Kidney (tissue), 14 donors: ENCODE measurements around the gene GMPR2. TPM values are rescaled to one million over a fixed set of nuclear protein-coding genes. Genes with fewer than 3 reads are reported as not detected.
"Not testable (repeated sequence)": the region's sequence is repeated elsewhere in the genome, so short reads cannot be mapped to it uniquely, and the experiment has no call there.

Source experiments
- DNase-seq, 5 donors: peaks; one replicate each; pipeline ENCODE4 v3.0.0-alpha.2; 2013 to 2020
- FAIRE-seq: peaks from 2 replicates; lab custom pipeline; 2012; peaks lifted over from hg19 to GRCh38; lab: Jason Lieb, UNC
- H3K27ac ChIP-seq, 2 donors: one replicate each; pipeline ENCODE4 v1.7.0; 2013; ENCODE audit warnings: low read depth in 2 of 2, low read length in 2 of 2, inconsistent platforms in 1 of 2
- H3K27me3 ChIP-seq: one replicate; pipeline ENCODE4 v1.7.1; 2013; ENCODE audit warnings: low read length, inconsistent platforms; ENCODE audit not compliant: control insufficient read depth, insufficient read depth
- H3K36me3 ChIP-seq, 3 donors: one replicate each; pipeline versions ENCODE4 v1.7.0 to v1.7.1; 2013; ENCODE audit warnings: low read length in 3 of 3, control low read depth in 1 of 3, inconsistent platforms in 1 of 3; ENCODE audit not compliant: insufficient read depth in 3 of 3, control insufficient read depth in 2 of 3
- H3K4me1 ChIP-seq, 3 donors: one replicate each; pipeline versions ENCODE4 v1.7.0 to v1.7.1; 2013; ENCODE audit warnings: low read length in 3 of 3, inconsistent platforms in 1 of 3, low read depth in 1 of 3; ENCODE audit not compliant: control insufficient read depth in 2 of 3, insufficient read depth in 2 of 3
- H3K4me3 ChIP-seq, 3 donors: one replicate each; pipeline versions ENCODE4 v1.7.0 to v1.8.1; 2013; ENCODE audit warnings: low read length in 3 of 3, control low read depth in 1 of 3, inconsistent platforms in 1 of 3
- H3K9ac ChIP-seq, 3 donors: one replicate each; pipeline versions ENCODE4 v1.7.0 to v1.7.1; 2013; ENCODE audit warnings: low read length in 3 of 3, control low read depth in 1 of 3, inconsistent platforms in 1 of 3
- H3K9me3 ChIP-seq, 3 donors: one replicate each; pipeline versions ENCODE4 v1.7.0 to v1.7.1; 2013; ENCODE audit warnings: low read length in 3 of 3, control low read depth in 1 of 3, inconsistent platforms in 1 of 3; ENCODE audit not compliant: control insufficient read depth in 2 of 3, insufficient read depth in 1 of 3
- intact Hi-C: fragments of 100-400 bp; cut with DNase I; formaldehyde crosslinking; loops from one replicate; pipeline ENCODE4 v1.11.1; 2022
- polyA plus RNA-seq: library from polyadenylated mRNA; stranded (reverse); fragments of 350-450 nt; fragmentation: Illumina TruSeq; extraction: RNeasy Lipid Tissue Mini Kit (QIAGEN cat#74804); gene quantifications from one replicate; pipeline ENCODE4 v1.2.3, GENCODE V29; 2014; ENCODE audit warnings: low read depth, low replicate concordance; ENCODE audit not compliant: insufficient read depth
- total RNA-seq: library from RNA; stranded (reverse); fragmentation: NEBNext Ultra II Directional; extraction: Animal tissue kit (Norgen Biotek cat#: 25700); gene quantifications from one replicate; pipeline ENCODE4 v1.2.1, GENCODE V29; 2021
- TF ChIP-seq, protein P1 (sequence below): IDR thresholded peaks from 3 replicates; pipeline ENCODE4 v1.5.1; 2012; ENCODE audit warnings: mild to moderate bottlenecking, moderate library complexity, borderline replicate concordance; ENCODE audit not compliant: insufficient read depth; ENCODE audit errors: extremely low read depth
- donor health status: control.
- donor health status: control.
- donor health status: control.
- donor health status: control.
- donor health status: control.
- donor health status: DM: yes; HTN: yes; CAD: no.
- donor health status: Normal renal cell carcinoma (clear cell type).

Gene GMPR2
- total and polyA plus RNA-seq, 2 donors from 2014 or later = 75.0 to 92.5 TPM

DNA sequence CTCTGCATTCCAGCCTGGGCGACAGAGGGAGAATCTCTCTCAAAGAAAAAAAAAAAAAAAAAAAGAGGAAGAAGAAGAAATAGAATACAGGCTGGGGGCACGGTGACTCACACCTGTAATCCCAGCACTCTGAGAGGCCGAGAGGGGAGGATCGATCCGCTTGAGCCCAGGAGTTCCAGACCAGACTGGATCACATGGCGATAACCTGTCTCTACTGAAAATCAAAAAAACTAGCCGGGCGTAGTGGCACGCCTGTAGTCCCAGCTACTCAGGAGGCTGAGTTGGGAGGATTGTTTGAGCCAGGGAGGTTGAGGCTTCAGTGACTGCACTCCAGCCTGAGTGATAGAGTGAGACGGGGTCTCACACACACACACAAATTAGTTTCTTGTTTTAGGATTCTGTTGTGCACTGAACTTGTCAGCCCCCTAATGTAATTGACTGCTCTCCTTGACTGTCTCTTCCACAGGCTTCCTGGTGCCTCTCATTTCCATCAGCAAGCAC, 10.7 kb downstream of the GMPR2 start:
- intact Hi-C loops = no loop called here
- peaks cover 0 to 27% (median 19%) of the 10 kb centered on the region in 3 donors for H3K4me1 ChIP-seq
- peak overlapping the region; percentile 100 for H3K27ac ChIP-seq
- peak overlapping the region in 2 of 3 donors; percentile 45 to 94 for H3K9ac ChIP-seq
- TF ChIP-seq, protein P1, sequence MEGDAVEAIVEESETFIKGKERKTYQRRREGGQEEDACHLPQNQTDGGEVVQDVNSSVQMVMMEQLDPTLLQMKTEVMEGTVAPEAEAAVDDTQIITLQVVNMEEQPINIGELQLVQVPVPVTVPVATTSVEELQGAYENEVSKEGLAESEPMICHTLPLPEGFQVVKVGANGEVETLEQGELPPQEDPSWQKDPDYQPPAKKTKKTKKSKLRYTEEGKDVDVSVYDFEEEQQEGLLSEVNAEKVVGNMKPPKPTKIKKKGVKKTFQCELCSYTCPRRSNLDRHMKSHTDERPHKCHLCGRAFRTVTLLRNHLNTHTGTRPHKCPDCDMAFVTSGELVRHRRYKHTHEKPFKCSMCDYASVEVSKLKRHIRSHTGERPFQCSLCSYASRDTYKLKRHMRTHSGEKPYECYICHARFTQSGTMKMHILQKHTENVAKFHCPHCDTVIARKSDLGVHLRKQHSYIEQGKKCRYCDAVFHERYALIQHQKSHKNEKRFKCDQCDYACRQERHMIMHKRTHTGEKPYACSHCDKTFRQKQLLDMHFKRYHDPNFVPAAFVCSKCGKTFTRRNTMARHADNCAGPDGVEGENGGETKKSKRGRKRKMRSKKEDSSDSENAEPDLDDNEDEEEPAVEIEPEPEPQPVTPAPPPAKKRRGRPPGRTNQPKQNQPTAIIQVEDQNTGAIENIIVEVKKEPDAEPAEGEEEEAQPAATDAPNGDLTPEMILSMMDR = no peak
- DNase-seq (peak in 1 of 5 donors; percentile 70), FAIRE-seq (no peak)
- no peaks in the 10 kb centered on the region for H3K9me3 ChIP-seq
- H3K27me3 ChIP-seq = no peaks in the 10 kb centered on the region
- H3K4me3 ChIP-seq = peak overlapping the region; percentile 20 to 91 (median 76)
- H3K36me3 ChIP-seq = peaks cover 0 to 26% (median 22%) of the 10 kb centered on the region in 3 donors

DNA sequence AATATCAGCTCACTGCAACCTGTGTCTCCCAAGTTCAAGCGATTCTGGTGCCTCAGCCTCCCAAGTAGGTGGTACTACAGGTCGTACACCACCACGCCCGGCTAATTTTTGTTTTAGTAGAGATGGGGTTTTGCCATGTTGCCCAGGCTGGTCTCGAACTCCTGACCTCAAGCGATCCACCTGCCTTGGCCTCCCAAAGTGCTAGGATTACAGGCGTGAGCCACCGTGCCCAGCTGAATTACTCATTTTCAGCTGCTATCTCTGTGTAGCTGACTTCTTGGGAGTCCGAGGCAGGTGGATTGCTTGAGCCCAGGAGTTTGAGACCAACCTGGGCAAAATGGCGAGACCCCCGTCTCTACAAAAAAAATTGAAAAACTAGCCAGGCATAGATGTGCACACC, 12.6 kb downstream of the GMPR2 start:
- intact Hi-C loops, H3K27me3 ChIP-seq, H3K4me3 ChIP-seq, FAIRE-seq, H3K9ac ChIP-seq, H3K36me3 ChIP-seq, H3K27ac ChIP-seq, H3K9me3 ChIP-seq: not testable (repeated sequence)
- DNase-seq = peak in 1 of 5 donors; percentile 19
- peaks cover 0 to 19% (median 11%) of the 10 kb centered on the region in 3 donors for H3K4me1 ChIP-seq

DNA sequence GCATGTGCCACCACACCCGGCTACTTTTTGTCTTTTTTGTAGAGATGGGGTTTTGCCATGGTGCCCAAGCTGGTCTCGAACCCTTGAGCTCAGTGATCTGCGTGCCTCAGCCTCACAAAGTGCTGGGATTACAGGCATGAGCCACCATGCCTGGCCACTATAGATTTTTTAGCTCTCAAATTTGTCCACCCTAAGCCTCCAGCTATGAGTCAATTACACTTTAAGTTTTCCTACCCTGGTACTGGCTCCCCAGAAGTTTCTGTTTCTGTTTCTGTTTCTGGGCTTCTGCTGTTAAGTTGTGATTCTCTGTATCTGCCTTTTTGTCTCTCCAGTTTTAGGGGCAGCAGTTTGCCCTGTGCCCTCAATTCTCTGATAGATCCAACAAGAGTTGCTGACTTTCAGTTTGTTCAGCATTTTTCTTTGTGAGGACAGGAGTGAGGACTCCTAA, 14.1 kb downstream of the GMPR2 start:
- Histone ChIP-seq H3K27ac (no peak overlapping the region), H3K36me3 (no peaks in the 10 kb centered on the region), H3K4me3 (no peak overlapping the region), H3K9ac (no peak overlapping the region), H3K4me1 (peaks cover 0 to 7% (median 4%) of the 10 kb centered on the region in 3 donors), H3K27me3 (no peaks in the 10 kb centered on the region), H3K9me3 (no peaks in the 10 kb centered on the region)
- TF ChIP-seq, protein P1 = no peak
- DNase-seq (peak in 1 of 5 donors; percentile 9), FAIRE-seq (no peak)
- intact Hi-C loops = no loop called here

DNA sequence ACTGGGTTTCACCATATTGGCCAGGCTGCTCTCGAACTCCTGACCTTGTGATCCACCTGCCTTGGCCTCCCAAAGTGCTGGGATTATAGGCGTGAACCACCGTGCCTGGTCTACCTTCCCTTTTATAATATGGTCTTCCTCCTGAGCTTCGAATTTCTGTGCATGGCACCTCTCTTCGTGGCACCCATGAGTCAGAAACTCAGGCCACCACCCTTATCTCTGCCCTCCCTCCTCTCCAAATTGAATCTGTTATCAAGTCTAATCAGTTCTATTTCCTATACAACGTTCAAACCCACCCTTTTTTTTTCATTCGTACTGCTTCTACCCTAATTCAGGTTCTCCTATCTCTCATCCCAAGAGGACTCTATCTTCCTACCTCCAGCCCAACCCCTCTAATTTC, 14.7 kb downstream of the GMPR2 start:
- intact Hi-C loops = no loop called here
- no peak overlapping the region for H3K27ac ChIP-seq
- H3K9me3 ChIP-seq = no peaks in the 10 kb centered on the region
- no peaks in the 10 kb centered on the region for H3K36me3 ChIP-seq
- TF ChIP-seq, protein P1 = no peak
- DNase-seq = no peak
- H3K27me3 ChIP-seq = no peaks in the 10 kb centered on the region
- H3K9ac ChIP-seq = no peak overlapping the region
- H3K4me1 ChIP-seq = peaks cover 0 to 6% (median 4%) of the 10 kb centered on the region in 3 donors
- FAIRE-seq = no peak
- H3K4me3 ChIP-seq = no peak overlapping the region
